ENCODE measurements around the gene SEPTIN1.

DNA sequence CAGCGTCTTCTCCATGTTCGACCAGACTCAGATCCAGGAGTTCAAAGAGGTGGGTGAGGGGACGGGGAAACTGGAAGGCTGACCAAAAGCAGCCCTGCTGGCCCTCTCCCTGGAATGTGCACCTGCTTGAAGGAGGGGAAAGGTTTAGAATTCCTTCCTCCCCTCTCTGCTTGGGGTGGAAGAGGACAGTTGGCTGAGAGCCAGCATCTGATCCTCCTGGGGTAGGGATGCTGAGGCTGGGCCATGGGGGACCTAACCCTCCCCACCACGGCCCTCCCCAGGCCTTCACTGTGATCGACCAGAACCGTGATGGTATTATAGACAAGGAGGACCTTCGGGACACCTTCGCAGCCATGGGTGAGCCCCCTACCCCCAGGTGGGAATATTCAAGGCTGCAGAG lies 6.5 kb downstream of the SEPTIN1 start:
- TF ChIP-seq, protein P1, sequence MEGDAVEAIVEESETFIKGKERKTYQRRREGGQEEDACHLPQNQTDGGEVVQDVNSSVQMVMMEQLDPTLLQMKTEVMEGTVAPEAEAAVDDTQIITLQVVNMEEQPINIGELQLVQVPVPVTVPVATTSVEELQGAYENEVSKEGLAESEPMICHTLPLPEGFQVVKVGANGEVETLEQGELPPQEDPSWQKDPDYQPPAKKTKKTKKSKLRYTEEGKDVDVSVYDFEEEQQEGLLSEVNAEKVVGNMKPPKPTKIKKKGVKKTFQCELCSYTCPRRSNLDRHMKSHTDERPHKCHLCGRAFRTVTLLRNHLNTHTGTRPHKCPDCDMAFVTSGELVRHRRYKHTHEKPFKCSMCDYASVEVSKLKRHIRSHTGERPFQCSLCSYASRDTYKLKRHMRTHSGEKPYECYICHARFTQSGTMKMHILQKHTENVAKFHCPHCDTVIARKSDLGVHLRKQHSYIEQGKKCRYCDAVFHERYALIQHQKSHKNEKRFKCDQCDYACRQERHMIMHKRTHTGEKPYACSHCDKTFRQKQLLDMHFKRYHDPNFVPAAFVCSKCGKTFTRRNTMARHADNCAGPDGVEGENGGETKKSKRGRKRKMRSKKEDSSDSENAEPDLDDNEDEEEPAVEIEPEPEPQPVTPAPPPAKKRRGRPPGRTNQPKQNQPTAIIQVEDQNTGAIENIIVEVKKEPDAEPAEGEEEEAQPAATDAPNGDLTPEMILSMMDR (IDR thresholded peaks at IDR 0.05), result no peak
- TF ChIP-seq POLR2AphosphoS5 (IDR thresholded peaks at IDR 0.05) (no peak), EP300 (IDR thresholded peaks at IDR 0.05; ENCODE audit: low read depth) (no peak), POLR2A (IDR thresholded peaks at IDR 0.05) (no peak)

Measured in transverse colon (tissue), 4 donors.